Urothelium cell line (cell line): ENCODE data around the gene PCDHGB1.
"Not testable (repeated sequence)": the region's sequence is repeated elsewhere in the genome, so short reads cannot be mapped to it uniquely, and the experiment has no call there.

ENCODE experiments used
- DNase-seq: peaks from one replicate; pipeline ENCODE4 v3.0.0; 2011; ENCODE audit warnings: low spot score, mixed read lengths
- FAIRE-seq: peaks from 2 replicates; lab custom pipeline; 2011; peaks lifted over from hg19 to GRCh38; lab: Jason Lieb, UNC

The PCDHGB1 gene

DNA sequence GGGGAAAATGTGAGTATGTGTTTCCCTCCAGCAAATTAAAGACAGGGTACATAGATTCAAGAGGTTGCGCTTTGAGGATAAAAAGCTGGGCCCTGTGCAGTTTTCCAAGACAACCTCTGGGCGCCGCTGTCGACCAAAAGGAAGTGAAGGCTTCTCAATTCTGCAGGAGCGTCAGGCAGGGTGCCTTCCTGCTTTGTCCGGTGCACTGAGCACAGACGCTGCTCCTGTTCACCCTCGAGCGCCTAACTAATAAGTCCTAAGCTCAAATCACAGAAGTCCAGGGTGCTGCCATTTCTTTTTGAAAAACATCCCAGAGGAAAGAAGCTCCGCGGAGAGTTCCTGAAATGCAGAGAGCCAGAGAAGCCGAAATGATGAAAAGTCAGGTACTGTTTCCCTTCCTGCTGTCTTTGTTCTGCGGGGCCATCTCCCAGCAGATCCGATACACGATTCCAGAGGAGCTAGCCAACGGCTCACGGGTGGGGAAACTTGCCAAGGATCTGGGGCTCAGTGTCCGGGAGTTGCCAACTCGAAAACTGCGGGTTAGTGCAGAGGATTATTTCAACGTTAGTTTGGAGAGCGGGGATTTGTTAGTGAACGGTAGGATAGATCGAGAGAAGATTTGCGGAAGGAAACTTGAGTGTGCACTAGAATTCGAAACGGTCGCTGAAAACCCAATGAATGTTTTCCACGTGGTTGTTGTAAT is at the start of gene PCDHGB1:
Gene PCDHGB1, plus strand, starts transcription at position 183 of the 703 bp plus-strand sequence. Its CDS starts 162 bp downstream, at position 345.
- FAIRE-seq (no peak), DNase-seq (peak; percentile 69)

GRCh38 chr5:141303756-141304155 is 46.1 kb upstream of the PCDHGB1 start, which contains the start of gene SLC25A2:
TSS of gene SLC25A2 (minus strand) at chr5:141304049. CDS start at chr5:141303865, 184 bp downstream.
- no peak for DNase-seq
- no peak for FAIRE-seq

GRCh38 chr5:141306630-141307029 is 43.3 kb upstream of the PCDHGB1 start:
- no peak for FAIRE-seq
- DNase-seq: no peak

GRCh38 chr5:141313711-141314110 is 36.2 kb upstream of the PCDHGB1 start:
- DNase-seq: no peak
- FAIRE-seq: no peak

DNA sequence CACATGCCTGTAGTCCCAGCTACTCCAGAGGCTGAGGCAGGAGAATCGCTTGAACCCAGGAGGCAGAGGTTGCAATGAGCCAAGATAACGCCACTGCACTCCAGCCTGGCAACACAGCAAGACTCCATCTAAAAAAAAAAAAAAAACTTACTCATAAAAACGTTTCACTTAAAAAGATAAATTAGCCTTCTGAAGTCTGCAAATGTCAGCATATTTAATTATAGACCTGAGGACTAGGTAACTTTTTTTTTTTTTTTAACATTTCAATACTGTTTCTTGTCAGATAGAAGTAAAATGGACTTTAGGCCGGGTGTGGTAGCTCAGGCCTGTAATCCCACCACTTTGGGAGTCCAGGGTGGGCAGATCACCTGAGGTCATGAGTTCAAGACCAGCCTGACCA is 32.9 kb upstream of the PCDHGB1 start:
- FAIRE-seq, DNase-seq: not testable (repeated sequence)

GRCh38 chr5:141319202-141319601 is 30.7 kb upstream of the PCDHGB1 start:
- DNase-seq (no peak), FAIRE-seq (no peak)

DNA sequence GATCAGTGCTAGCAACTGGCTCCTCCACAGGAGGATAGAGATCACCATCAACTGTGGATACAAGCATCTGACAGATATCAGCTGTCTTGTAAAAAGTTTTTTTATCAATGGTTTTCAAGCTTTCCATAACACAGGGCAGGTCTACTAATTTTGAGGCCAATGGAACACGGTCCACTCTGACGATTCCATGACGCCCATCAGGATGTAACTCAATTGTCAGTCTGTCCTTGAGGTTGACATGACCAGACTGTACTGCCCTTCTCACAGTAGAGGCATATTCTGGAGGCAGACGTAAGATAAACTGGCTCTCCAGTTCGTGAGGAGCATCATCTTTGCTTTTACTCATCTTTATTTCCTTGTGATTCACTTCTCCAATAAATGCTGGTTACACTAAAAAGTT is 30.2 kb upstream of the PCDHGB1 start:
- no peak for FAIRE-seq
- DNase-seq: no peak

DNA sequence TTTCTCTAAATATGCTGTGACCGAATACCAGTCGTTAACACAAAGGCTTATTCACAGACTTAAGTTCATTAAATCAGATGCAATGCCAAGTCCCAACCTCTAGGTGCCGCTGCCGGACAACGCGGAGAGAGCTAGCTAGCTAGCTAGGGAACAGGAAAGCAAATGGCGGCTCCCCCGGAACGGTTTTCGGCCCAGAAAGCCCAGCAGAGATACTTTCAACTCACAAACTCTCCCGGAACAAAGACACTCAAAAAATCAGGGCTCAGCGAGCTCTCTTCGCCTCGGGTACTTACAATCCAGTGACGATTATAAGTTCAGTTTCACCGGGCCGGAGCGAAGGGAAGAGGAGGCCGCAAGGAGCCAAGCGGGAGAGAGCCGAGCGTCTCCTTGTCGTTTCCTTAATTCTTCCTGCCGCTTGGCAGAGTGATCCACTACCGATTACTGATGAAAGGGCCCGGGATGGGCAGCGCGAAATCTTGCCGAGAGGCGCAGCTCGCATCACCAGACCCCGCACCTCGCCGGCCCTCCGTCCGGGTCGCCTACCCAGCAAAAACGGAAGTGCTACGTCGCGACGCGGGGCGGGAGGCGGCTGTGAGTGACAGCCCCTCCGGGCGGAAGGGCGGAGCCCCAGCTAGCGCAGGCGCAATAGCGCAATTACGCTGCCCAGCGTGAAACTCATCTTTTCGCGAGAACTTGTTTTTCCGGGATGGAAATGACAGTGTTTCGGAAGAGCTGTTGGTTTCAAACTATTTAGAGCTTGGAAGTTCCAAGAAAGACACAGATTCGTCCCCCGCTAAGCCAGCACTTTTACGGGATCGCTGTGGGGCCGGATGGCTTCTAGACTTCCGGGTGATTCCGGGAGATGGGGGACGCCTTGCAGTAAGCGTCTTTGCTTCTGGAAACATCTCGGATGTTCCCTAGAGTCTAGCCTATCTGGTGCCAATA is 29.4 kb upstream of the PCDHGB1 start, which contains the start of gene TAF7:
Gene TAF7, minus strand, starts transcription at position 560 of the 945 bp plus-strand sequence. CDS start 740 bp downstream, outside the sequence.
- DNase-seq (peak; percentile 91), FAIRE-seq (no peak)

GRCh38 chr5:141322261-141322660 is 27.6 kb upstream of the PCDHGB1 start:
- no peak for DNase-seq
- no peak for FAIRE-seq

DNA sequence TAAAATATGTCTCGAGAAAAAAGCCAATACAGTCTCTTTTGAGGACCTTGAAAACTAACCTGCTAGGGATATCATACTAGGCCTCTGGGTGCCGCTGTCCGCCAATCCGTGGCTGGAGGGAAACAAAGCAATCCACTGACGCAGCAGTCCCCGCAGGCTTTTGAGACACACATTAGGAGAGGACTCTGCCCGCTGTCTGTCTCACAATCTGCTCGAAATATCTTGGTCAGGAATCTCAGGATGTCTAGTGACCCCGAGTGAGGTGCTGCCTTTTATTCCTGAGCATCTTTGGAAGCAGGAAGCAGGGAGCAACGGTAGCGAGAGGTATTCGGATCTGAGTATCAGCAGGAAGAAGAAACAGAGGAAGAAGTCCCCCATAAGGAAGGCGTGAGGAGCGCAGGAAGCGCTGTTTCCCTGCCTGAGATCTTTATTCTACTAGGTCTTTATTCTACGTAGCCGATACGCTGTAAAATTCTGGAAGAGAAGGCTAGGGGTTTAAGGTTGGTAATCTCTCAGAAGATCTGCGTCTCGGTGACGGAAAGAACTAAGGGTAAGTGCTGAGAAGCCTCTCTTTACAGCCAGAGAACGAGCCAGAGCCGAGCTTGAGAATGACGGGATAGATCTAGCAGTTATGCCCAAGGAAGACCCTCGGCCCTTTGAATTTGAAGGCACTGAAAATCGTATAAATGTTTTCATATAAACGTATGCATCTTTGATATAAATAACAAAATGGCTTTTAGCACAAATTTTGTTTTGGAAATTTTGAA is 23.6 kb upstream of the PCDHGB1 start:
- DNase-seq: peak; percentile 61
- no peak for FAIRE-seq

DNA sequence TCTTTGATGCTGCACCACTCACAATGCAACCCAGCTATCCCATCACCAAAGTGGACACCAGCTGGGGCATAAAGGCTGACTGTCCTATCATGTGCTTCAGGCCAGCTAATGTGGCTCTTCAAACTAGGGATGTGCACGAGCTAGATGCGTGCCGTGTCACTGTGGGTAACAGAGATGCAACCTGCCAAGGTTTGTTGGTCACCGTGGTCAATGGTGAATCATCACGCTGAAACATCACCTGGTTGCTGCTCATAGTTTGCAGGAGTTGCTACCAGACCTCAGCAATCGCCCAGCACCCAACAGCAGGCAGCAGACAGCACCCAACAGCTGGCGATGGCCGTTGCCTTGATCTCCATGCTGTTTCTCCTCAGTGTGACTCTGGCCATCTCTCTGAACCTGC is 21.7 kb upstream of the PCDHGB1 start:
- FAIRE-seq (no peak), DNase-seq (no peak)

DNA sequence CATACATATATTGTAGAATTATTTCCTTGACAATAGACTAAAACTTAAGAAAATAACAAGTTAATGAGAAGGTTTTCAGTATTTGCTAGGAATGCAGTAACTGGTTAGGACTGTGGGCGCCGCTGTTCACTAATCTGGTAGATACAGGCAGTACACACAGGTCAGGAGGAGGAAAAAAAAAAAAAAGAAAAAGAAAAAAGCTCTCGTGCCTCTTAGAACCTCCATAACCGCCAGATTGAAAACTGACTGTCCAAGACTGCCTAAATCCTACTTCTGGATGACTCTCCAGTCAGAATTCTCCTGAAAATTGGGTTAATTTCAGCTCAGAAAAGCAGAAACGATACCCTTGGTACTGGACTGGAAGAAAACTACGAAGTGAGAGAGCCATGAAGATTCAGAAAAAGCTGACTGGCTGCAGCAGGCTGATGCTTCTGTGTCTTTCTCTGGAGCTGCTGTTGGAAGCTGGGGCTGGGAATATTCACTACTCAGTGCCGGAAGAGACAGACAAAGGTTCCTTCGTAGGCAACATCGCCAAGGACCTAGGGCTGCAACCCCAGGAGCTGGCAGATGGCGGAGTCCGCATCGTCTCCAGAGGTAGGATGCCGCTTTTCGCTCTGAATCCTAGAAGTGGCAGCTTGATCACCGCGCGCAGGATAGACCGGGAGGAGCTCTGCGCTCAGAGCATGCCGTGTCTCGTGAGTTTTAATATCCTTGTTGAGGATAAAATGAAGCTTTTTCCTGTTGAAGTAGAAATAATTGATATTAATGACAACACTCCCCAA is 19.4 kb upstream of the PCDHGB1 start, which contains the start of gene PCDHGA1:
Gene PCDHGA1, plus strand, starts transcription at position 216 of the 782 bp plus-strand sequence.
- no peak for FAIRE-seq
- DNase-seq: no peak

GRCh38 chr5:141332571-141332970 is 17.3 kb upstream of the PCDHGB1 start:
- not testable (repeated sequence) for FAIRE-seq, DNase-seq

DNA sequence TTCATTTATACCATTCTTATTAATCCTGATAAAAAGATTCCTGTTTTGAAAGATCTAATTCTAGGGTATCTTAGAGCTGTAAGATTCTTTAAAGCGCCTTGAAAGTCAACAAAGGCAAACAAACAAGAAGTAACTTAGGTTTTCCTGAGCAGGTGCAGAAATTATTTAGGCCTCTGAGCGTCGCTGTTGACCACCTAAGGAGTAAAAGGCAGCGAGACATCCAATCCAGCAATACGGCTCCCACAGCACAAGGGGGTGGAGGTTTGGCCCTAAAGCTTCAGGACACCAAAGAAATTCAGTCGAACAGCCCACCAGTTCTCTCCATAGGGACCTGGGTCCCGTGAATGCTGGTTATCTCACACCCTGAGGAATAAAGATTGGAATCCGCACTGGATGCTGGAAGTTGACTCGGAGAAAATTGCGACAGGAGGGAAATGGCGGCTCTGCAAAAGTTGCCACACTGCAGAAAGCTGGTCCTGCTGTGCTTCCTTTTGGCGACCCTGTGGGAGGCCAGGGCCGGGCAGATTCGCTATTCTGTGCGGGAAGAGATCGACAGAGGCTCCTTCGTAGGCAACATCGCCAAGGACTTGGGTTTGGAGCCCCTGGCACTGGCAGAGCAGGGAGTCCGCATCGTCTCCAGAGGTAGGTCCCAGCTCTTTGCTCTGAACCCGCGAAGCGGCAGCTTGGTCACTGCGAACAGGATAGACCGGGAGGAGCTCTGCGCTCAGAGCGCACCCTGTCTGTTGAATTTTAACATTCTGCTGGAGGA is 11.2 kb upstream of the PCDHGB1 start, which contains the start of gene PCDHGA2:
Gene PCDHGA2, plus strand, starts transcription at position 223 of the 769 bp plus-strand sequence.
- FAIRE-seq: no peak

DNA sequence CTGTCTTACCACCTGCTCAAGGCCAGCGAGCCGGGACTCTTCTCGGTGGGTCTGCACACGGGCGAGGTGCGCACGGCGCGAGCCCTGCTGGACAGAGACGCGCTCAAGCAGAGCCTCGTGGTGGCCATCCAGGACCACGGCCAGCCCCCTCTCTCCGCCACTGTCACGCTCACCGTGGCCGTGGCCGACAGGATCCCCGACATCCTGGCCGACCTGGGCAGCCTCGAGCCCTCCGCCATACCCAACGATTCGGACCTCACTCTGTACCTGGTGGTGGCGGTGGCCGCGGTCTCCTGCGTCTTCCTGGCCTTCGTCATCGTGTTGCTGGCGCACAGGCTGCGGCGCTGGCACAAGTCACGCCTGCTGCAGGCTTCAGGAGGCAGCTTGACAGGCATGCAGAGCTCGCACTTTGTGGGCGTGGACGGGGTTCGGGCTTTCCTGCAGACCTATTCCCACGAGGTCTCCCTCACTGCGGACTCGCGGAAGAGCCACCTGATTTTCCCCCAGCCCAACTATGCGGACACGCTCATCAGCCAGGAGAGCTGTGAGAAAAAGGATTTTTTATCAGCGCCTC is 9.0 kb upstream of the PCDHGB1 start:
- DNase-seq: not testable (repeated sequence)

More for the DNA sequence above, 11.2 kb upstream of the PCDHGB1 start, which contains the start of gene PCDHGA2:
- DNase-seq: peak; percentile 12

DNA sequence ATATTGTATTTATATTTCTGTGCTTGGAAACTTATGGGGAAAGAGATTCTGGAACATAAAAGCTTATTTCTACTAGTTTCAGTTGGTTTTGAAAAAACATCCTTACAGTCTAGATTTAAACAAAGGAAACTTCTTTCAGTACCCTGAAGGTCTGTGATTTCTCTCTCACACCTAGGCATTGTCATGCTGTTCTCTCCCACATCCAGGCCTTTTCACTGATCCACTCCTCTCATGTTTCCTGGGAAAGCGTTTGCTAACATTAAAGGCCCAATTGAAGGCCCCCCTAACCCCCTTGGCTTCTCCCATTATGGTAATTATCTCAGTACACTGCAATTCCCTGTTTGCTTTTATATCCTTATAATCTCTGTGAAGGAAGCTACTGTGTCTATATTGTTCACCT is 7.1 kb upstream of the PCDHGB1 start:
- FAIRE-seq: no peak
- no peak for DNase-seq

More for the DNA sequence above, 9.0 kb upstream of the PCDHGB1 start:
- not testable (repeated sequence) for FAIRE-seq

DNA sequence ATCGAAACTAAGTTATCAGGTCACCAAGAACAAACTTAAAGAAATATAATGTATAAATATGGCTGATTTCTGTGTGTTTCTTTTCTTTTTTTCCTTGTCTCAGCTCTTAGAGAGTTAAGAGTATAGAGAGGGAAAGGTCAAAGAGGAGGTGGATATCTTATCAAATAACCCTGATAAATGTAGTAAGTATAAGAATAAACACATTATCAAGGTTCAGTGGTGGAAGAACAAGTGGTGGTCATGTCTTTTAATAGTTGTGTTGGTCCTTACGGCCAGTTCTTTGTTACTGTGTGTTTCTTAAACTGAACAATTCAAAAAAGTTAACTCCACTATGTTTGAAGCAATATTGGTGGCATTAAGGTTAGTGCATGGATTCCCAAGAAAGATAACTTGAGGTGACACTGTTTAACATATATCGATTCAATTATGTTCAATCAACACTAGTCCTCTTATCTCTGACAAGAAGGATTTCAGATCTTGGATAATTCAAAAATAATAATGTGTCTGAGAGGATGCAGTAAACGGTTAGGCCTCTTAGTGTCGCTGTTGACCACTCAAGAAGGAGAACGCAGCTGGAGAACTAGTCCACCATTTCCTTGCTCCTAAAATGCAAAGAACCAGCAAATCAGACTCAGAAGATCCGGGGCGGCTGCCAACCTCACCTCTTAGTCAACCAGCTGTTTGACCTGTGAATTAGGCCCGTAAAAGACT is 6.5 kb upstream of the PCDHGB1 start, which contains the start of gene PCDHGA3:
Gene PCDHGA3, plus strand, starts transcription at position 588 of the 711 bp plus-strand sequence. CDS start 205 bp downstream, outside the sequence.
- FAIRE-seq: no peak

More for the DNA sequence above, 6.5 kb upstream of the PCDHGB1 start, which contains the start of gene PCDHGA3:
- DNase-seq: no peak
